ENCODE measurements around the gene ZC3H4.

ZC3H4 gene

DNA sequence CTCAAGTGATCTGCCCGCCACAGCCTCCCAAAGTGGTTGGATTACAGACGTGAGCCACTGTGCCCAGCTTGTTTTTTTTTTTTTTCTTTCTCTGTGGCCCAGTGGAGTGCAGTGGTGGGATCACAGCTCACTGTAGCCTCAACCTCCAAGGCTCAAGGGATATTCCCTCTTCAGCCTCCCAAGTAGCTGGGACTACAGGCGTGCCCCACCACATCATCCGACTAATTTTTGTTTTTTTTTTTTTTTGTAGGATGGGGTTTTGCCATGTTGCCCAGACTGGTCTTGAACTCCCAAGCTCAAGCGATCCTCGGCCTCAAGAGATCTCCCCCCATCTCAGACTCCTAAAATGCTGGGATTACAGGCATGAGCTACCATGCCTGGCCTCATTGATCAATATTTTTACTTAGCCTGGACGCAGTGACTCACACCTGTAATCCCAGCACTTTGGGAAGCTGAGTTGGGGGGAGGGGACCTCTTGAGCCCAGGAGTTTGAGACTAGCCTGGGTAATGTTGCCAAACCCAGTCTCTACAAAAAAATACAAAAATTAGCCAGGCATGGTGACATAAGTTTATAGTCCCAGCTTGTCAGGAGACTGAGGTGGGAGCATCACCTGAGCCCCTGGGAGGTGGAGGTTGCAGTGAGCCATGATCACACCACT lies 18.7 kb upstream of the ZC3H4 start:
- DNase-seq = no peak

- peak; percentile 93 to 94 for DNase-seq
These were observed 17.1 kb upstream of the ZC3H4 start, which contains the start of gene SAE1 for GRCh38 chr19:47130589-47131227. Gene SAE1 (plus strand): TSS chr19:47130835. CDS start chr19:47130931, 96 bp downstream.

DNA sequence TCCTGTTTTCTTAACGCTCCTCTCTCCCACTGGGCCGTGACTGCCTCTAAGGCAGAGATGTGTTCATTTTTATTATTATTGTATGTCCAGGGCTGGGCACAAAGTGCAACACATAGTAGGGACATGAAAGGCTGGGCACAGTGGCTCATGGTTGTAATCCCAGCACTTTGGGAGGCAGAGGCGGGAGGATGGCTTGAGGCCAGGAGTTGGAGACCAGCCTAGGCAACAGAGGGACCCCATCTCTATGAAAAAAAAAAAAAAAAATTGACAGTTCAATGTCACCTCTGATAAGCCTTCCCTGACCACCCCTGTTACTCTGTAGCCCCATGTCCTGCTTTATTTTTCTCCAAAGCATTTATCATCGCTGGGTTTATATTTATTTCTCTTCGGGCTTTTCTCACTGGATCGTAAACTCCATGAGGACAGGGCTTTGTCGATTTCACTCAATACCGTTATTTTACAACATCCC lies 16.6 kb upstream of the ZC3H4 start:
- DNase-seq = no peak

- DNase-seq = no peak
These were observed 16.0 kb upstream of the ZC3H4 start for GRCh38 chr19:47129579-47129978.

DNA sequence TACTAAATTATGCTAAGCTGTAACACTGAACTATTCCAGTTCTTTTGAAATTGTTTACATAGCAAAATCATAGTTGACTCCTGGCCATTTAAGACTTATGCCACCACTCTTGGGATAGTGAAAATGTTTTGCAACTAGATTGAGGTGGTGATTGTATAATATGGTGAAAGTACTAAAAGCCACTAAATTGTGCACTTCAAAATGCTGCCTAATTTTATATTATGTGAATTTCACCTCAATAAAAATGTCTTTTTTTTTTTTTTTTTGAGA lies 12.0 kb upstream of the ZC3H4 start:
- DNase-seq = no peak

- peak in 1 of 2 experiments; percentile 69 for DNase-seq
These were observed 11.5 kb upstream of the ZC3H4 start for GRCh38 chr19:47124937-47125668.

- no peak for DNase-seq
These were observed 9.8 kb upstream of the ZC3H4 start for GRCh38 chr19:47123406-47123805.

- peak in 1 of 2 experiments; percentile 59 for DNase-seq
These were observed 9.1 kb upstream of the ZC3H4 start for GRCh38 chr19:47122359-47123335.

DNA sequence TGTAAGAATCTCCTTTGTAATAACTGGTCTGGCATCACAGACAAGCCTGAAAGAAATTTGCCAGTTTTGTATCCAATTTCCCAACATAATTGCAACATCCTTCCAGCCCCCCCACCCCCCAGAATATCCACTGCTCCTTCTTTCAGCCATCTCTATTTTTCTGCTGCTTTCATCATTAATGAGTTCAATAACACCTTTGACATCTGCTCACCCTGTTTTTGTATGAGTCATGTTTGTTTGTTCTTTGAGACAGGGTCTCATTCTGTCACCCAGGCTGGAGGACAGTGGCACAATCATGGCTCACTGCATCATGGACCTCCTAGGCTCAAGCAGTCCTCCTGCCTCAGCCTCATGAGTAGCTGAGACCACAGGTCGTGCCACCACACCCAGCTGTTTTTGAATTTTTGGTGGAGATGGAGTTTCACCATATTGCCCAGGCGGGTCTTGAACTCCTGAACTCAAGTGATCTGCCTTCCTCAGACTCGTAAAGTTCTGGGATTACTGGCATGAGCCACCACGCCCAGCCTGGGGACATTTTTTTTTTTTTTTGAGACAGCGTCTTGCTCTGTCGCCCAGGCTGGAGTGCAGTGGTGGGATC lies 7.0 kb upstream of the ZC3H4 start:
- DNase-seq = no peak

GRCh38 chr19:47113850-47114651 lies 475 bp upstream of the ZC3H4 start:
- no peak for DNase-seq

DNA sequence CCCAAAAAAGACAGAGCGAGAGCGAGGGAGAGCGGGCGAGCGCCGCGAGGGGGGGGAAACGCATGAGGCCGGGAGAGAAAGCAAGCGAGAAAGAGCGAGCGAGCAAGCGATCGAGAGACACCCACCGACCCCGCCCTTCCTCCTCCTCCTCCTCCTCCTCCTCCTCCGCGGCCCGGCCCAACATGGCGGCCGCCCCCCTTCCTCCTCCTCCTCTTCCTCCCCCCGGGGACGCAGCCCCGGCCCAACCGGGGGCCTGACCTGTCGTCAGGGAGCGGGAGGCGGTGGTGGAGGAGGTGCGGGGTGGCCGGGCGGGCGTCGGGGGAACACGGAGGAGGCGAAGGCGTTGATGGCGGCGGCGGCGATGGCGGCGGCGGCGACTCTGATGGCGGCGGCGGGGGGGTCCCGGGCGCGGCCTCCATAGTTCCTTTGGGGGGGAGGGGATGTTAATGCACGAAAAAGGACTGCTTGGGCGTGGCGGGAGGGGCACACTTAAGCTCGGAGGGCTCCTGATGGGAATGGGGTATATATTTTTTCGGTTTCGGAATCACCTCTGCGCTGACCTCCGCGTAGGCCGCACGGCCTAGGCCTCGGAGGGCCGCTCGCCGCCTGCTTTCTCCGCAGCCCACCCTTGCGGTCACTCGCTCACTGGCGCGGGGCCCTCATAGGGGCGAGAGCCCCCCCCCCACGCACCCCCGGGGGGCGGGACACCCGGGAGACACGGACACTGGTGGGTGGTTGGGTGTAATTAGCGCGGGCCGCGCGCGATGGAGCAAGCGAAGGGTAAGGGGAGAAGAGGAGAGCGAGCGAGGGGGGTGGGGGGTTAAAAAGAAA lies 1.2 kb downstream of the ZC3H4 start:
- peak in 1 of 2 experiments; percentile 67 for DNase-seq

DNA sequence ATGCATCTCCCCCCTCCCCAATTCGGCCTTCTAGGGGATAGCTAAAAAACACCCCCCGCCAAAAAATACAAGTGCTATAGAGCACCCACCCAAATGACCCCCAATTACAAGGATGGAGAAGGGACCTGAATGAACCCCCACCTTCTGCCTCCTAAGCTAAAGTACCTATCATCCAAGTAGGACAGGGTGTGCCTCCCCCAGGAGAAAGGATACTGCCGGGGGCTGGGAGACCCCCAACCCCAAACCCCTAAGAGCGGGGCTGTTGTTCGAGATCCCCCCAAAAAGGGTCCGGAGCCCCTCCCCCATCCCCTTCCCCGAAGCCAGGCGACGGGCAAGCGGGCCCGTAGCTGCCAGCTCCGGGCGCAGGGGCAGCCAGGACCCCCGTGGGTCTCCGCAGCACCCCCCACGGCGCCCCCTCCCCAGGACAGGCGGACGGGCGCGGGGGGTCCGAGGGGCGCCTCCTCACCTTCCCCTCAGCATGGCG lies 1.9 kb downstream of the ZC3H4 start:
- DNase-seq = no peak

DNA sequence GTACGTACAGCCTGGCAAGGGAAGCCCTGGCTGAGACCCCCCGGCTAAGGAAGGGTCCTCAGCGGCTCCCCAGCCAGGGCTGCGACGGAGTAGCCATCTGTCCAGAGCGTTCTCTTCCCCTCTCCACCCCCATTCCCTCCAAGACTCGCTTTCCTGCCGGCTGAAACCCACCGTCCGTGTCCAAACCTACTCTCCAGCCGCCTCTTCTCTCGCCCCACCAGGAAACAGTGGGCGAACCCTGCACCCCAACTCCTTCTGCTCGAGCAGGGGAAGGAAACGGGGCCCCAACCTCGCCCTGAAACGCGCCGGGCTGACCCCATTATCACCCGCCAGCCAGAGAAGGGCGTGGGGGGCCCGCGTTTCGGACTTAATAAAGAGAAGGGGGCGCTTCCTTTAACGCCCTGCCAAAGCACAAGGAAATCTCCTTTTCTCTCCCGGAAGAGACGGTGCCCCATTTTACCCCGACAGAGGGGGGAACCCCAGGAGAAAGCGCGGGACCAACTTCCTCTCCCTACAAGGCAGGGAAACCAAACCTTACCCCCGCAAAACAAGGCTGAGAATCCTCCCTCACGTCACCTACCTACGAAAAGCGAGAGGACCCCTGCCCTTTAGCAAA lies 2.5 kb downstream of the ZC3H4 start:
- DNase-seq = no peak

DNA sequence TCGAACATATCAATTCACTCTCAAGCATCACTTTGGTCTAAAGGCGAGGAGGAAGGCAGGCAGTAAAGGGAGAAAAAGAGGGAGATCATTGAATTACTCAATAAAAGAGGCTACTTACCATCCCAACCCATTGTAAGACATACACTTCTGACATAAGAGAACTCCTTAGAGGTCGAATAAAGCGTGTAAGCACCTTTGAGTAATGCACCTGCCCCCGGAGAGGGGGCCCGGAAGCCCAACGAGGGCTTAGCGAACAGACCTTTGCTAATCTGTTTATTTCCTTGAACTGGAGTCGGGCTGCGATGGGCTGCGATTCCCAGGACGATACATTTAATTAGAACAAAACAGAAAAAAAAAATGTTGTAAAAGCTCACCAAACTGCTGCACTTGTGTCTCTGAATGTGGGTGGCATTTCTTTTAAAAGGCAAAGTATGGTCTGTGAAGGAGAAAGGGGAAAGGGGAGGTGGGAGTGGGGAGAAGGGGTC lies 3.0 kb downstream of the ZC3H4 start:
- DNase-seq = no peak

- no peak for DNase-seq
These were observed 3.8 kb downstream of the ZC3H4 start for GRCh38 chr19:47109541-47110375.

GRCh38 chr19:47109177-47109540 lies 4.4 kb downstream of the ZC3H4 start:
- no peak for DNase-seq

- no peak for DNase-seq
These were observed 5.4 kb downstream of the ZC3H4 start for GRCh38 chr19:47107953-47108746.
